Loucy (cell line): Measurements from ENCODE around the gene ACAT1.

Experiments used
- H2AFZ ChIP-seq: fragments of 200-600 bp; sonication (generic); 2 replicates; pipeline ENCODE4 v1.6.0; 2016; ENCODE audit warnings: antibody characterized with exemption, mild to moderate bottlenecking, low read length, moderate library complexity
- H3F3A ChIP-seq: fragments of 200-600 bp; 2 replicates; pipeline ENCODE4 v1.6.0; 2016; ENCODE audit warnings: antibody characterized with exemption, low read depth, mild to moderate bottlenecking
- H3K27me3 ChIP-seq: fragments of 200-600 bp; sonication (generic); 2 replicates; pipeline ENCODE4 v1.6.1; 2014; ENCODE audit warnings: low read length, mild to moderate bottlenecking; ENCODE audit not compliant: insufficient read depth, poor library complexity, severe bottlenecking
- H3K36me3 ChIP-seq: fragments of 200-600 bp; sonication (generic); 2 replicates; pipeline ENCODE4 v1.6.1; 2016; ENCODE audit warnings: low read length; ENCODE audit not compliant: insufficient read depth
- H3K4me1 ChIP-seq: fragments of 200-600 bp; sonication (generic); 2 replicates; pipeline ENCODE4 v1.5.1; 2014; ENCODE audit warnings: low read length, mild to moderate bottlenecking; ENCODE audit not compliant: insufficient read depth, poor library complexity, severe bottlenecking
- H3K4me2 ChIP-seq: fragments of 200-600 bp; sonication (generic); 2 replicates; pipeline ENCODE4 v1.6.0; 2014; ENCODE audit warnings: antibody characterized with exemption, low read length, low read depth, mild to moderate bottlenecking; ENCODE audit not compliant: poor library complexity, severe bottlenecking
- H3K4me3 ChIP-seq: fragments of 200-600 bp; sonication (generic); 2 replicates; pipeline ENCODE4 v1.5.1; 2014; ENCODE audit warnings: low read length, mild to moderate bottlenecking, mixed read lengths; ENCODE audit not compliant: poor library complexity, severe bottlenecking
- H3K79me2 ChIP-seq: fragments of 200-600 bp; sonication (generic); 2 replicates; pipeline ENCODE4 v1.6.1; 2014; ENCODE audit warnings: low read length; ENCODE audit not compliant: insufficient read depth
- H3K9ac ChIP-seq: fragments of 200-600 bp; sonication (generic); 2 replicates; pipeline ENCODE4 v1.6.0; 2014; ENCODE audit warnings: mild to moderate bottlenecking, low read depth, low read length, moderate library complexity; ENCODE audit not compliant: poor library complexity, severe bottlenecking
- H3K9me2 ChIP-seq: fragments of 200-600 bp; sonication (generic); replicated peaks from 2 replicates; pipeline ENCODE4 v1.6.1; 2016; ENCODE audit warnings: low read depth, low read length, mixed read lengths
- H3K9me3 ChIP-seq: fragments of 200-600 bp; sonication (generic); 2 replicates; pipeline ENCODE4 v1.6.1; 2014; ENCODE audit warnings: mild to moderate bottlenecking, antibody characterized with exemption, low read length, low read depth; ENCODE audit not compliant: insufficient read depth
- H4K20me1 ChIP-seq: fragments of 200-600 bp; sonication (generic); 2 replicates; pipeline ENCODE4 v1.6.0; 2014; ENCODE audit warnings: antibody characterized with exemption, low read length, mild to moderate bottlenecking; ENCODE audit not compliant: insufficient read depth, poor library complexity, severe bottlenecking
- CTCF ChIP-seq: fragments of 200-600 bp; sonication (generic); conservative IDR thresholded peaks from 2 replicates; pipeline ENCODE4 v1.5.1; 2014; ENCODE audit warnings: mild to moderate bottlenecking, antibody characterized with exemption, low read length
- EZH2phosphoT487 ChIP-seq: fragments of 200-600 bp; IDR thresholded peaks from 2 replicates; pipeline ENCODE4 v1.6.1; 2018; ENCODE audit warnings: antibody characterized with exemption, mild to moderate bottlenecking, moderate library complexity, borderline replicate concordance

Gene ACAT1

GRCh38 chr11:108121274-108122155 lies at the start of gene ACAT1:
ACAT1 (plus strand) TSS chr11:108121567; CDS start chr11:108121607, 40 bp downstream.
- no peaks in the 10 kb centered on the region for H3F3A ChIP-seq

GRCh38 chr11:108084811-108085210 lies 36.6 kb upstream of the ACAT1 start:
- H3K79me2 ChIP-seq, result no peaks in the 10 kb centered on the region
- H4K20me1 ChIP-seq, result no peaks in the 10 kb centered on the region
- no peaks in the 10 kb centered on the region for H3K4me1 ChIP-seq
- no peak overlapping the region for H3K4me2 ChIP-seq
- no peak overlapping the region for H3K9ac ChIP-seq
- H3K9me3 ChIP-seq, result no peaks in the 10 kb centered on the region
- H3K27me3 ChIP-seq, result no peaks in the 10 kb centered on the region
- H3K4me3 ChIP-seq, result no peak overlapping the region
- H3K36me3 ChIP-seq, result peaks cover 52% of the 10 kb centered on the region; the same call in 1 of the 2 replicates
- H2AFZ ChIP-seq, result no peak overlapping the region
- no peak for TF ChIP-seq CTCF
- no peak for TF ChIP-seq EZH2phosphoT487
- no peaks in the 10 kb centered on the region for H3K9me2 ChIP-seq
- H3F3A ChIP-seq, result no peaks in the 10 kb centered on the region

More at GRCh38 chr11:108121274-108122155, at the start of gene ACAT1:
- no peaks in the 10 kb centered on the region for H3K36me3 ChIP-seq
- no peaks in the 10 kb centered on the region for H4K20me1 ChIP-seq
- peak within 1 kb of the TSS; percentile 92 for H3K4me3 ChIP-seq
- TF ChIP-seq CTCF, result no peak
- TF ChIP-seq EZH2phosphoT487, result no peak
- peak within 1 kb of the TSS; percentile 79 for H3K9ac ChIP-seq
- H3K27me3 ChIP-seq, result no peaks in the 10 kb centered on the region
- H3K9me2 ChIP-seq, result no peaks in the 10 kb centered on the region
- H3K4me2 ChIP-seq, result peak within 1 kb of the TSS; percentile 83
- peak within 1 kb of the TSS; percentile 96 for H2AFZ ChIP-seq
- peaks cover 25% of the 10 kb centered on the region for H3K4me1 ChIP-seq
- H3K79me2 ChIP-seq, result peaks cover 19% of the 10 kb centered on the region
- H3K9me3 ChIP-seq, result no peaks in the 10 kb centered on the region

- Histone ChIP-seq H3K9me3 (no peaks in the 10 kb centered on the region), H4K20me1 (no peaks in the 10 kb centered on the region), H3K9me2 (no peaks in the 10 kb centered on the region), H3K4me1 (no peaks in the 10 kb centered on the region), H3F3A (no peaks in the 10 kb centered on the region), H3K36me3 (peaks cover 47% of the 10 kb centered on the region; the same call in 1 of the 2 replicates), H3K79me2 (no peaks in the 10 kb centered on the region), H3K27me3 (no peaks in the 10 kb centered on the region), H3K9ac (no peak overlapping the region), H2AFZ (no peak overlapping the region), H3K4me3 (no peak overlapping the region), H3K4me2 (no peak overlapping the region)
- no peak for TF ChIP-seq EZH2phosphoT487
- no peak for TF ChIP-seq CTCF
Observed at GRCh38 chr11:108085672-108086071, 35.7 kb upstream of the ACAT1 start.
